ENCODE measurements around the gene SCP2.

Gene SCP2

GRCh38 chr1:53023546-53023945, 96.5 kb downstream of the SCP2 start:
- TF ChIP-seq CTCF (IDR thresholded peaks at IDR 0.05; ENCODE audit: low read depth, low read length): no peak
- no peaks in the 10 kb centered on the region for H3K9me3 ChIP-seq (ENCODE audit: severe bottlenecking)
- H3K27me3 ChIP-seq (ENCODE audit: insufficient read depth, low read depth, severe bottlenecking): no peaks in the 10 kb centered on the region
- no peaks in the 10 kb centered on the region; the same call in 1 of the 2 replicates for H3K36me3 ChIP-seq
- DNase-seq: no peak
- no peak overlapping the region for H3K4me3 ChIP-seq (ENCODE audit: low read depth, low read length)
- H3K27ac ChIP-seq: no peak overlapping the region

GRCh38 chr1:53024117-53024516, 97.0 kb downstream of the SCP2 start:
- no peaks in the 10 kb centered on the region for H3K9me3 ChIP-seq (ENCODE audit: severe bottlenecking)
- DNase-seq: no peak
- H3K36me3 ChIP-seq: peaks cover 3% of the 10 kb centered on the region
- H3K4me3 ChIP-seq (ENCODE audit: low read depth, low read length): no peak overlapping the region
- no peak overlapping the region for H3K27ac ChIP-seq
- TF ChIP-seq CTCF (IDR thresholded peaks at IDR 0.05; ENCODE audit: low read depth, low read length): no peak
- no peaks in the 10 kb centered on the region for H3K27me3 ChIP-seq (ENCODE audit: insufficient read depth, low read depth, severe bottlenecking)

- DNase-seq: no peak
- Histone ChIP-seq H3K36me3 (peaks cover 3% of the 10 kb centered on the region), H3K4me3 (ENCODE audit: low read depth, low read length) (no peak overlapping the region), H3K9me3 (ENCODE audit: severe bottlenecking) (no peaks in the 10 kb centered on the region), H3K27me3 (ENCODE audit: insufficient read depth, low read depth, severe bottlenecking) (no peaks in the 10 kb centered on the region), H3K27ac (no peak overlapping the region)
- TF ChIP-seq CTCF (IDR thresholded peaks at IDR 0.05; ENCODE audit: low read depth, low read length): no peak
These were observed 98.1 kb downstream of the SCP2 start for GRCh38 chr1:53025034-53025768.

GRCh38 chr1:53025769-53026112, 98.7 kb downstream of the SCP2 start:
- peaks cover 3% of the 10 kb centered on the region for H3K36me3 ChIP-seq
- no peaks in the 10 kb centered on the region for H3K27me3 ChIP-seq (ENCODE audit: insufficient read depth, low read depth, severe bottlenecking)
- H3K4me3 ChIP-seq (ENCODE audit: low read depth, low read length): no peak overlapping the region
- H3K9me3 ChIP-seq (ENCODE audit: severe bottlenecking): no peaks in the 10 kb centered on the region
- no peak for TF ChIP-seq CTCF (IDR thresholded peaks at IDR 0.05; ENCODE audit: low read depth, low read length)
- no peak for DNase-seq
- H3K27ac ChIP-seq: no peak overlapping the region

- Histone ChIP-seq H3K27me3 (ENCODE audit: insufficient read depth, low read depth, severe bottlenecking) (no peaks in the 10 kb centered on the region), H3K4me3 (ENCODE audit: low read depth, low read length) (no peak overlapping the region), H3K9me3 (ENCODE audit: severe bottlenecking) (no peaks in the 10 kb centered on the region), H3K27ac (no peak overlapping the region), H3K36me3 (peaks cover 3% of the 10 kb centered on the region)
- TF ChIP-seq CTCF (IDR thresholded peaks at IDR 0.05; ENCODE audit: low read depth, low read length): no peak
- DNase-seq: no peak
These were observed 99.2 kb downstream of the SCP2 start for GRCh38 chr1:53026254-53026653.

GRCh38 chr1:53031732-53032131, 104.7 kb downstream of the SCP2 start:
- no peaks in the 10 kb centered on the region for H3K27me3 ChIP-seq (ENCODE audit: insufficient read depth, low read depth, severe bottlenecking)
- no peak overlapping the region for H3K27ac ChIP-seq
- H3K36me3 ChIP-seq: peaks cover 3% of the 10 kb centered on the region
- no peak for TF ChIP-seq CTCF (IDR thresholded peaks at IDR 0.05; ENCODE audit: low read depth, low read length)
- no peaks in the 10 kb centered on the region for H3K9me3 ChIP-seq (ENCODE audit: severe bottlenecking)
- H3K4me3 ChIP-seq (ENCODE audit: low read depth, low read length): no peak overlapping the region
- no peak for DNase-seq

All from WERI-Rb-1 (cell line).